Sigmoid colon (tissue), 7 donors: Measurements from ENCODE around the gene GLIS1. TPM values are rescaled to one million over a fixed set of nuclear protein-coding genes. Genes with fewer than 3 reads are reported as not detected.
"Not testable (repeated sequence)": the region's sequence is repeated elsewhere in the genome, so short reads cannot be mapped to it uniquely, and the experiment has no call there.

Source experiments
- DNase-seq: peaks from one replicate; pipeline ENCODE4 v3.0.0-alpha.2; 2019
- H3K27ac ChIP-seq, 4 donors: fragments of 200-600 bp; sonication (generic); one replicate each; pipeline ENCODE4 v1.5.1; 2016 to 2019; ENCODE audit warnings: mild to moderate bottlenecking in 1 of 4
- H3K27me3 ChIP-seq, 3 donors: fragments of 200-600 bp; sonication (generic); one replicate each; pipeline ENCODE4 v1.5.1; 2019; ENCODE audit warnings: mild to moderate bottlenecking in 1 of 3
- H3K36me3 ChIP-seq, 4 donors: fragments of 200-600 bp; sonication (generic); one replicate each; pipeline ENCODE4 v1.5.1; 2016 to 2019
- H3K4me1 ChIP-seq, 4 donors: fragments of 200-600 bp; sonication (generic); one replicate each; pipeline ENCODE4 v1.5.1; 2017 to 2019
- H3K4me3 ChIP-seq, 4 donors: fragments of 200-600 bp; sonication (generic); one replicate each; pipeline ENCODE4 v1.5.1; 2017 to 2019; ENCODE audit warnings: mild to moderate bottlenecking in 2 of 4, moderate library complexity in 1 of 4
- H3K9me3 ChIP-seq, 4 donors: fragments of 200-600 bp in 3 of 4; sonication (generic) in 3 of 4; one replicate each; pipeline versions ENCODE4 v1.5.1 to v1.6.1; 2013 to 2019
- CTCF ChIP-seq, 4 experiments: fragments of 450-650 bp in 3 of 4; fragments of 200-600 bp in 1 of 4; IDR thresholded peaks; one replicate each; pipeline ENCODE4 v1.5.1; 2016 to 2019; ENCODE audit warnings: antibody characterized with exemption in 4 of 4, mild to moderate bottlenecking in 3 of 4, moderate library complexity in 2 of 4
- EP300 ChIP-seq, 4 donors: sonication (generic); formaldehyde crosslinking; IDR thresholded peaks; one replicate each; pipeline ENCODE4 v1.6.1; 2017; ENCODE audit warnings: antibody characterized with exemption in 4 of 4
- POLR2A ChIP-seq, 2 donors: fragments of 450-650 bp; IDR thresholded peaks; one replicate each; pipeline ENCODE4 v1.6.1; 2016; ENCODE audit warnings: antibody characterized with exemption in 2 of 2, mild to moderate bottlenecking in 2 of 2, moderate library complexity in 2 of 2
- POLR2AphosphoS5 ChIP-seq, 4 donors: sonication (generic); formaldehyde crosslinking; IDR thresholded peaks; one replicate each; pipeline ENCODE4 v1.6.1; 2017; ENCODE audit warnings: antibody characterized with exemption in 4 of 4
- WGBS, 2 donors: extraction: QIAGEN DNeasy Blood & Tissue Kit; methylation state at CpG; one replicate each; pipeline ENCODE4 v1.1.7; 2013; 5-methylcytosine and 5-hydroxymethylcytosine counted together
- intact Hi-C: fragments of 100-400 bp; cut with DNase I; formaldehyde crosslinking; loops from one replicate; pipeline ENCODE4 v1.15.1; 2023
- polyA plus RNA-seq, 3 donors: library from polyadenylated mRNA; stranded (reverse); fragments of 200-250 nt; gene quantifications; one replicate each; pipeline ENCODE4 v1.2.3, GENCODE V29; 2013
- total RNA-seq, 4 donors: library from RNA; depleted of rRNA; stranded (reverse); fragments of >200 nt; gene quantifications; one replicate each; pipeline ENCODE4 v1.1.0, GENCODE V29; 2016
- donor health status: healthy with polysubstance abuse.
- donor health status: Bipolar disorder and iron deficiency.
- donor health status: healthy.

Gene GLIS1
- total and polyA plus RNA-seq, 7 donors, result 0.16 to 0.83 (median 0.32) TPM; not detected in 4

- Histone ChIP-seq H3K27me3 (no peaks in the 10 kb centered on the region), H3K4me1 (no peaks in the 10 kb centered on the region), H3K9me3 (no peaks in the 10 kb centered on the region), H3K27ac (no peak overlapping the region), H3K4me3 (no peak overlapping the region), H3K36me3 (peaks cover 0 to 16% (median 0%) of the 10 kb centered on the region in 4 donors)
- WGBS, 2 donors, result 83 to 86% methylated on average over 3 of the region's 3 CpGs
- intact Hi-C loops, result no loop called here
- no peak for DNase-seq
- TF ChIP-seq POLR2A (IDR thresholded peaks at IDR 0.05) (no peak), POLR2AphosphoS5 (IDR thresholded peaks at IDR 0.05) (no peak), EP300 (IDR thresholded peaks at IDR 0.05) (no peak), CTCF (IDR thresholded peaks at IDR 0.05) (no peak)
Observed at GRCh38 chr1:53766194-53766742, 27.3 kb upstream of the GLIS1 start.

- H3K36me3 ChIP-seq, result peaks cover 0 to 10% (median 0%) of the 10 kb centered on the region in 4 donors
- no peak for DNase-seq
- intact Hi-C loops, result no loop called here
- H3K27ac ChIP-seq, result no peak overlapping the region
- TF ChIP-seq CTCF (IDR thresholded peaks at IDR 0.05) (no peak), EP300 (IDR thresholded peaks at IDR 0.05) (no peak), POLR2AphosphoS5 (IDR thresholded peaks at IDR 0.05) (no peak), POLR2A (IDR thresholded peaks at IDR 0.05) (no peak)
- H3K27me3 ChIP-seq, result no peaks in the 10 kb centered on the region
- no peaks in the 10 kb centered on the region for H3K4me1 ChIP-seq
- no peaks in the 10 kb centered on the region for H3K9me3 ChIP-seq
- 71 to 83% methylated on average over 1 of the region's 1 CpG for WGBS, 2 donors
- no peak overlapping the region for H3K4me3 ChIP-seq
Observed at GRCh38 chr1:53765657-53766056, 26.7 kb upstream of the GLIS1 start.

GRCh38 chr1:53763911-53764310 is 24.9 kb upstream of the GLIS1 start:
- intact Hi-C loops, result no loop called here
- Histone ChIP-seq H3K9me3 (no peaks in the 10 kb centered on the region), H3K27ac (no peak overlapping the region), H3K4me3 (no peak overlapping the region), H3K4me1 (no peaks in the 10 kb centered on the region), H3K27me3 (no peaks in the 10 kb centered on the region), H3K36me3 (no peaks in the 10 kb centered on the region)
- no peak for TF ChIP-seq CTCF (IDR thresholded peaks at IDR 0.05)
- TF ChIP-seq EP300 (IDR thresholded peaks at IDR 0.05), result no peak
- no peak for TF ChIP-seq POLR2A (IDR thresholded peaks at IDR 0.05)
- no peak for TF ChIP-seq POLR2AphosphoS5 (IDR thresholded peaks at IDR 0.05)
- DNase-seq, result no peak
- WGBS, 2 donors, result 96 to 97% methylated on average over 2 of the region's 2 CpGs

- H3K27ac ChIP-seq, result no peak overlapping the region
- no peaks in the 10 kb centered on the region for H3K36me3 ChIP-seq
- TF ChIP-seq CTCF (IDR thresholded peaks at IDR 0.05), result no peak
- TF ChIP-seq POLR2AphosphoS5 (IDR thresholded peaks at IDR 0.05), result no peak
- no peak for TF ChIP-seq POLR2A (IDR thresholded peaks at IDR 0.05)
- no peak for TF ChIP-seq EP300 (IDR thresholded peaks at IDR 0.05)
- DNase-seq, result no peak
- 95 to 96% methylated on average over 4 of the region's 4 CpGs for WGBS, 2 donors
- no peaks in the 10 kb centered on the region for H3K27me3 ChIP-seq
- intact Hi-C loops, result no loop called here
- no peaks in the 10 kb centered on the region for H3K9me3 ChIP-seq
- H3K4me1 ChIP-seq, result no peaks in the 10 kb centered on the region
- H3K4me3 ChIP-seq, result no peak overlapping the region
Observed at GRCh38 chr1:53763461-53763860, 24.5 kb upstream of the GLIS1 start.

GRCh38 chr1:53760497-53760896 is 21.5 kb upstream of the GLIS1 start:
- H3K27me3 ChIP-seq, H3K27ac ChIP-seq, intact Hi-C loops, H3K9me3 ChIP-seq, DNase-seq, H3K4me3 ChIP-seq, H3K4me1 ChIP-seq, H3K36me3 ChIP-seq: not testable (repeated sequence)
- WGBS, 2 donors, result 89 to 91% methylated on average over 7 of the region's 7 CpGs
